GM23338 (cell line): ENCODE measurements around the gene SPRY1. TPM values are rescaled to one million over a fixed set of nuclear protein-coding genes. Genes with fewer than 3 reads are reported as not detected.

Experiments
- ATAC-seq: fragments of 200-7000 bp; cut with Tn5 transposase; 3 replicates; pipeline ENCODE4 v1.9.1; 2020
- DNase-seq: peaks from one replicate; pipeline ENCODE4 v3.0.0-alpha.2; 2015; ENCODE audit warnings: low spot score
- H2AFZ ChIP-seq: fragments of 200-600 bp; sonication (generic); 2 replicates; pipeline ENCODE4 v1.8.0; 2016; ENCODE audit warnings: antibody characterized with exemption, mild to moderate bottlenecking, moderate library complexity
- H3F3A ChIP-seq: fragments of 200-600 bp; sonication (generic); replicated peaks from 2 replicates; pipeline ENCODE4 v1.8.0; 2017; ENCODE audit warnings: antibody characterized with exemption, mixed run types, low read depth
- H3K27ac ChIP-seq: fragments of 200-600 bp; sonication (generic); 2 replicates; pipeline ENCODE4 v1.6.1; 2016; ENCODE audit warnings: low read depth
- H3K27me3 ChIP-seq: fragments of 200-600 bp; sonication (generic); 2 replicates; pipeline ENCODE4 v1.8.0; 2016; ENCODE audit warnings: mild to moderate bottlenecking, mixed run types, moderate library complexity; ENCODE audit not compliant: insufficient read depth
- H3K36me3 ChIP-seq: fragments of 200-600 bp; sonication (generic); 2 replicates; pipeline ENCODE4 v1.8.0; 2016; ENCODE audit warnings: mild to moderate bottlenecking; ENCODE audit not compliant: insufficient read depth
- H3K4me1 ChIP-seq: fragments of 200-600 bp; sonication (generic); 2 replicates; pipeline ENCODE4 v1.8.0; 2016; ENCODE audit warnings: mild to moderate bottlenecking, moderate library complexity; ENCODE audit not compliant: insufficient read depth
- H3K4me2 ChIP-seq: fragments of 200-600 bp; sonication (generic); 2 replicates; pipeline ENCODE4 v1.7.1; 2017; ENCODE audit warnings: mixed run types
- H3K4me3 ChIP-seq: fragments of 200-600 bp; sonication (generic); 2 replicates; pipeline ENCODE4 v1.6.1; 2016; ENCODE audit warnings: mixed run types
- H3K79me2 ChIP-seq: fragments of 200-600 bp; sonication (generic); replicated peaks from 2 replicates; pipeline ENCODE4 v1.8.0; 2017; ENCODE audit warnings: mild to moderate bottlenecking; ENCODE audit not compliant: insufficient read depth
- H3K9me2 ChIP-seq: fragments of 200-600 bp; sonication (generic); 2 replicates; pipeline ENCODE4 v1.8.0; 2017; ENCODE audit not compliant: insufficient read depth
- H4K20me1 ChIP-seq: fragments of 200-600 bp; sonication (generic); replicated peaks from 2 replicates; pipeline ENCODE4 v1.8.0; 2017; ENCODE audit warnings: mild to moderate bottlenecking; ENCODE audit not compliant: insufficient read depth
- H3K27ac Mint-ChIP-seq: 2 replicates; pipeline ENCODE4 v1.8.0; 2020; ENCODE audit warnings: inconsistent platforms, mild to moderate bottlenecking, moderate library complexity, mixed read lengths
- H3K27me3 Mint-ChIP-seq: 3 replicates; pipeline ENCODE4 v1.8.0; 2022; ENCODE audit warnings: low read depth, mild to moderate bottlenecking, moderate library complexity, mixed read lengths, inconsistent platforms; ENCODE audit not compliant: insufficient read depth, poor library complexity
- H3K36me3 Mint-ChIP-seq: 3 replicates; pipeline ENCODE4 v1.8.0; 2021; ENCODE audit warnings: low read depth, mild to moderate bottlenecking, inconsistent platforms, moderate library complexity, mixed read lengths
- H3K4me1 Mint-ChIP-seq: 3 replicates; pipeline ENCODE4 v1.8.0; 2020; ENCODE audit warnings: mild to moderate bottlenecking, inconsistent platforms, mixed read lengths
- H3K4me3 Mint-ChIP-seq: 3 replicates; pipeline ENCODE4 v1.8.0; 2021; ENCODE audit warnings: moderate library complexity, mild to moderate bottlenecking, inconsistent platforms, mixed read lengths
- H3K9me3 Mint-ChIP-seq: 3 replicates; pipeline ENCODE4 v1.8.0; 2020; ENCODE audit warnings: moderate library complexity, mild to moderate bottlenecking, inconsistent platforms, mixed read lengths
- CREB1 ChIP-seq: fragments of 250-450 bp; sonication (Bioruptor Pico); IDR thresholded peaks from 2 replicates; pipeline ENCODE4 v1.5.0; 2020; ENCODE audit warnings: low read depth, mild to moderate bottlenecking, moderate library complexity
- CTCF ChIP-seq, 2 experiments: fragments of 200-600 bp in 1 of 2; sonication (generic) in 1 of 2; conservative IDR thresholded peaks; 2 replicates each; pipeline versions ENCODE4 v1.5.1 to v1.6.1; 2016 to 2017; ENCODE audit warnings: antibody characterized with exemption in 2 of 2, low read depth in 2 of 2, mild to moderate bottlenecking in 2 of 2, moderate library complexity in 1 of 2
- ETS1 ChIP-seq: IDR thresholded peaks from 2 replicates; pipeline ENCODE4 v1.6.1; 2016; ENCODE audit warnings: antibody characterized with exemption
- EZH2phosphoT487 ChIP-seq: fragments of 200-600 bp; sonication (generic); IDR thresholded peaks from one replicate; pipeline ENCODE4 v1.8.1; 2018; ENCODE audit warnings: antibody characterized with exemption; ENCODE audit not compliant: unreplicated experiment
- JUNB ChIP-seq: IDR thresholded peaks from one replicate; pipeline ENCODE4 v1.6.1; 2016; ENCODE audit warnings: antibody characterized with exemption; ENCODE audit not compliant: unreplicated experiment
- POLR2AphosphoS5 ChIP-seq: IDR thresholded peaks from 2 replicates; pipeline ENCODE4 v1.6.1; 2016; ENCODE audit warnings: antibody characterized with exemption, low read depth
- REST ChIP-seq: IDR thresholded peaks from one replicate; pipeline ENCODE4 v1.6.1; 2018; ENCODE audit warnings: antibody characterized with exemption; ENCODE audit not compliant: unreplicated experiment
- STAT1 ChIP-seq: IDR thresholded peaks from one replicate; pipeline ENCODE4 v1.6.1; 2016; ENCODE audit warnings: antibody characterized with exemption; ENCODE audit not compliant: unreplicated experiment
- ZNF114 ChIP-seq: fragments of 250-450 bp; sonication (Bioruptor Pico); IDR thresholded peaks from 2 replicates; pipeline ENCODE4 v1.5.0; 2020; ENCODE audit warnings: mild to moderate bottlenecking, moderate library complexity
- ZNF331 ChIP-seq: fragments of 250-450 bp; sonication (Bioruptor Pico); IDR thresholded peaks from 2 replicates; pipeline ENCODE4 v1.5.0; 2020; ENCODE audit warnings: low read depth, mild to moderate bottlenecking, moderate library complexity
- polyA plus RNA-seq: library from polyadenylated mRNA; unstranded; fragments of >200 nt; fragmentation: Nextera tagmentation; extraction: Ambion mirVana; gene quantifications from 2 replicates; pipeline ENCODE4 v1.2.1, GENCODE V29; 2016
- total RNA-seq: library from RNA; depleted of rRNA; stranded (reverse); fragments of >200 nt; shearing (Covaris generic); gene quantifications from 2 replicates; pipeline ENCODE4 v1.2.3, GENCODE V29; 2014

SPRY1 gene
- total and polyA plus RNA-seq, 2 experiments from 2014 or later = 62.8 to 103 TPM

GRCh38 chr4:123383566-123383965, 13.0 kb upstream of the SPRY1 start (continued):
- TF ChIP-seq STAT1 = no peak
- TF ChIP-seq POLR2AphosphoS5 = no peak
- TF ChIP-seq JUNB = no peak
- no peak for TF ChIP-seq ZNF114 (CRISPR knock-in tag)
- TF ChIP-seq EZH2phosphoT487 = no peak
- TF ChIP-seq ETS1 = no peak
- no peak for TF ChIP-seq CREB1
- no peak for TF ChIP-seq CTCF (conservative IDR thresholded peaks at IDR 0.05; ENCODE audit: low read depth in 2 of 2)
- no peak for TF ChIP-seq ZNF331

- no peaks in the 10 kb centered on the region for H3F3A ChIP-seq
- Mint-ChIP-seq H3K36me3 (no peaks in the 10 kb centered on the region), H3K4me1 (peaks cover 17% of the 10 kb centered on the region), H3K27me3 (peaks cover 4% of the 10 kb centered on the region), H3K27ac (no peak overlapping the region), H3K4me3 (no peak overlapping the region), H3K9me3 (no peaks in the 10 kb centered on the region)
- H3K79me2 ChIP-seq = no peaks in the 10 kb centered on the region
- H3K4me1 ChIP-seq = peaks cover 13% of the 10 kb centered on the region
- no peaks in the 10 kb centered on the region for H3K27me3 ChIP-seq
- no peak overlapping the region for H3K4me3 ChIP-seq
- no peak overlapping the region for H3K4me2 ChIP-seq
- peak overlapping the region; percentile 20; the same call in 1 of the 2 replicates for H2AFZ ChIP-seq
- no peaks in the 10 kb centered on the region for H3K9me2 ChIP-seq
- ATAC-seq (no peak), DNase-seq (no peak)
- no peaks in the 10 kb centered on the region for H3K36me3 ChIP-seq
- H3K27ac ChIP-seq = no peak overlapping the region
- H4K20me1 ChIP-seq = no peaks in the 10 kb centered on the region
- TF ChIP-seq ZNF331 (no peak), CTCF (conservative IDR thresholded peaks at IDR 0.05; ENCODE audit: low read depth in 2 of 2) (no peak), ZNF114 (CRISPR knock-in tag) (no peak), JUNB (no peak), POLR2AphosphoS5 (no peak), REST (no peak), ETS1 (no peak)
Observed at GRCh38 chr4:123386609-123387008, 10.0 kb upstream of the SPRY1 start.
